Measurements from ENCODE around the gene LZTS3.
"Not testable (repeated sequence)": the region's sequence is repeated elsewhere in the genome, so short reads cannot be mapped to it uniquely, and the experiment has no call there.

The LZTS3 gene

GRCh38 chr20:3128275-3128984 lies 44.9 kb downstream of the LZTS3 start:
- no peak for DNase-seq (ENCODE audit: extremely low spot score)
- CTCF ChIA-PET, result interaction anchor here (0.7 to 2.2 kb wide), 6 partner anchors 10 to 57 kb away, joined by 3 to 7 read pairs (median 4); no protein-coding TSS in a partner anchor

DNA sequence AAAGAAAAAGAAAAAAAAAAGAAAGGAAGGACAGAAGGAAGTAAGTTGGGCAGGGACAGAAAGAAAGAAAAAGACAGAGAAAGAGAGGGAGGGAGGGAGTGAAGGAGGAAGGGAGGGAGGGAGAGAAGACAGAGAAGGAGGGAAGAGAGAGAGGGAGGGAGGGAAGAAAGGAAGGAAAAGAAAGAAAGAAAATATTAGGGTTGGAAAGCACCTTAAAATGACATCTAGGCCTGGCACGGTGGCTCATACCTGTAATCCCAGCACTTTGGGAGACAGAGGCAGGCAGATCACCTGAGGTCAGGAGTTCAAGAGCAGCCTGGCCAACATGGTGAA lies 46.9 kb downstream of the LZTS3 start:
- DNase-seq (ENCODE audit: extremely low spot score), result no peak
- no peak for TF ChIP-seq CTCF (IDR thresholded peaks at IDR 0.05; ENCODE audit: control extremely low read depth, extremely low read depth, low read depth, missing control alignments)
- ChIA-PET CTCF (no interaction called here), POLR2A (no interaction called here)

More at GRCh38 chr20:3128275-3128984, 44.9 kb downstream of the LZTS3 start:
- POLR2A ChIA-PET, result no interaction called here
- TF ChIP-seq CTCF (IDR thresholded peaks at IDR 0.05; ENCODE audit: control extremely low read depth, extremely low read depth, low read depth, missing control alignments), result no peak

DNA sequence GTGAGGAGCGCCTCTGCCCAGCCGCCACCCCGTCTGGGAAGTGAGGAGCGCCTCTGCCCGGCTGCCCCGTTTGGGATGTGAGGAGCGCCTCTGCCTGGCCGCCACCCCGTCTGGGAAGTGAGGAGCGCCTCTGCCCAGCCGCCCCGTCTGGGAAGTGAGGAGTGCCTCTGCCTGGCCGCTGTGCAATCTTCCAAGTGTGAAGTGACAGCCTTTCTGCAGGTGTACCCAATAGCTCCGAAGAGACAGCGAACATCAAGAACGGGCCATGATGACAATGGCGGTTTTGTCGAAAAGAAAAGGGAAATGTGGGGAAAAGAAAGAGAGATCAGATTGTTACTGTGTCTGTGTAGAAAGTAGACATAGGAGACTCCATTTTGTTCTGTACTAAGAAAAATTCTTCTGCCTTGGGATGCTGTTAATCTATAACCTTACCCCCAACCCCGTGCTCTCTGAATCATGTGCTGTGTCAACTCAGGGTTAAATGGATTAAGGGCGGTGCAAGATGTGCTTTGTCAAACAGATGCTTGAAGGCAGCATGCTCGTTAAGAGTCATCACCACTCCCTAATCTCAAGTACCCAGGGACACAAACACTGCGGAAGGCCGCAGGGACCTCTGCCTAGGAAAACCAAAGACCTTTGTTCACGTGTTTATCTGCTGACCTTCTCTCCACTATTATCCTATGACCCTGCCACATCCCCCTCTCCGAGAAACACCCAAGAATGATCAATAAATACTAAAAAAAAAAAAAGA lies 47.4 kb downstream of the LZTS3 start:
- CTCF ChIA-PET; DNase-seq (ENCODE audit: extremely low spot score); POLR2A ChIA-PET: not testable (repeated sequence)

DNA sequence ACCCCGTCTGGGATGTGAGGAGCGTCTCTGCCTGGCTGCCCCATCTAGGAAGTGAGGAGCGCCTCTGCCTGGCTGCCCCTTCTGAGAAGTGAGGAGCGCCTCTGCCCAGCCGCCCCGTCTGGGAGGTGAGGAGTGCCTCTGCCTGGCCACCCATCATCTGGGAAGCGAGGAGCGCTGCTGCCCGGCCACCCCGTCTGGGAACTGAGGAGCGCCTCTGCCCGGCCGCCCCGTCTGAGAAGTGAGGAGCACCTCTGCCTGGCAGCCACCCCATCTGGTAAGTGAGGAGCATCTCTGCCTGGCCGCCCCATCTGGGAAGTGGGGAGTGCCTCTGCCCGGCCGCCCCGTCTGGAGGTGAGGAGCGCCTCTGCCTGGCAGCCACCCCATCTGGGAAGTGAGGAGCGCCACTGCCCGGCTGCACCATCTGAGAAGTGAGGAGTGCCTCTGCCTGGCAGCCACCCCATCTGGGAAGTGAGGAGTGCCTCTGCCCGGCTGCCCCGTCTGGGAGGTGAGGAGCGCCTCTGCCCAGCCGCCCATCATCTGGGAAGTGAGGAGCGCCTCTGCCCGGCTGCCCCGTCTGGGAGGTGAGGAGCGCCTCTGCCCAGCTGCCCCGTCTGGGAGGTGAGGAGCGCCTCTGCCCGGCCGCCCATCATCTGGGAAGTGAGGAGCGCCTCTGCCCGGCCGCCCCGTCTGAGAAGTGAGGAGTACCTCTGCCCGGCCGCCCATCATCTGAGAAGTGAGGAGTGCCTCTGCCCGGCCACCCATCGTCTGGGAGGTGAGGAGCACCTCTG lies 48.4 kb downstream of the LZTS3 start:
- CTCF ChIA-PET; DNase-seq (ENCODE audit: extremely low spot score); POLR2A ChIA-PET: not testable (repeated sequence)

DNA sequence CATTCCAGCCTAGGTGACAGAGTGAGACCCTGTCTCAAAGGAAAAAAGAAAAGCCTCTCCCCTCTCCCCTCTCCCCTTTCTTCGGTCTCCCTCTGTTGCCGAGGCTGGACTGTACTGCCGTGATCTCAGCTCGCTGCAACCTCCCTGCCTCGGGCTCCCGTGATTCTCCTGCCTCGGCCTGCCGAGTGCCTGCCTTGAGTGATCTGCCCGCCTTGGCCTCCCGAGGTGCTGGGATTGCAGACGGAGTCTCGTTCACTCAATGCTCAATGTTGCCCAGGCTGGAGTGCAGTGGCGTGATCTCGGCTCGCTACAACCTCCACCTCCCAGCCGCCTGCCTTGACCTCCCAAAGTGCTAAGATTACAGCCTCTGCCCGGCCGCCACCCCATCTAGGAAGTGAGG lies 49.2 kb downstream of the LZTS3 start:
- DNase-seq (ENCODE audit: extremely low spot score); CTCF ChIA-PET; POLR2A ChIA-PET: not testable (repeated sequence)

- ChIA-PET CTCF (no interaction called here), POLR2A (no interaction called here)
Observed at GRCh38 chr20:3123542-3123941, 49.8 kb downstream of the LZTS3 start.

DNA sequence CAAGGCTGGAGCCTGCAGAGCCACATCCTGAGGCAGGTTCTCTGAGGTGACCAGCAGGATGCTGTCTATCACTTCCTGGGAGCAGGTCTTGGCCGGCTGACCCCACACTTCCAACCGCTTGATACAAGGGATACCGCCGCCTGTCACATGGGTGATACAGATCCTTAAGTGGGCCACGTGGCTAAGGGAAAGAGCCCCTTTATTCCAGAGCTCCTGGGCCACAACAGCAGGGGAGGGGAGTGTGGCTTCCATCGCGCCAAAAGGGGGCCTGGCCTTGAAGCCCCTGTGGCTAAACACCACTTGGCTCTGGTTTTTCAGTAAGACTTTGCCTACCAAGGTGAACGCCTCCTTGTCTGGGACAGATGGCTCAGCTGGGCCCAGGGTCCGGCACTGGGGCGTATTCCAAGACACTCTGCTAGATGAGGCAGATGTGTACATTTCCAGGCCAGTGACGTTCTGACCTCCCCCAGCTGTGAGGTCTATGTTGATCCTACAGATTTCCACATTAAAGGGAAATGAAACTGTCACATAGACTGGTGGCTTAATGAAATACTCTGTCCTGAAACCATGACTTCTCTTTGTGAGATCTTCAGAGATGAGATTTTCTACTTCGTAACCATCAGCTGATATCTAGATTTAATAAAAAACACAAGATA lies 51.3 kb downstream of the LZTS3 start:
- no peak for DNase-seq (ENCODE audit: extremely low spot score)
- ChIA-PET CTCF (no interaction called here), POLR2A (no interaction called here)
- no peak for TF ChIP-seq CTCF (IDR thresholded peaks at IDR 0.05; ENCODE audit: control extremely low read depth, extremely low read depth, low read depth, missing control alignments)

More at GRCh38 chr20:3123542-3123941, 49.8 kb downstream of the LZTS3 start:
- no peak for DNase-seq (ENCODE audit: extremely low spot score)
- TF ChIP-seq CTCF (IDR thresholded peaks at IDR 0.05; ENCODE audit: control extremely low read depth, extremely low read depth, low read depth, missing control alignments), result no peak

All from GM10248 (cell line).